ENCODE data around the gene PDE4B.
"Not testable (repeated sequence)": the region's sequence is repeated elsewhere in the genome, so short reads cannot be mapped to it uniquely, and the experiment has no call there.

The PDE4B gene

GRCh38 chr1:66315671-66316070 is 523.0 kb downstream of the PDE4B start:
- no peak for DNase-seq
- intact Hi-C loops (cut with DNase I) = no loop called here

DNA sequence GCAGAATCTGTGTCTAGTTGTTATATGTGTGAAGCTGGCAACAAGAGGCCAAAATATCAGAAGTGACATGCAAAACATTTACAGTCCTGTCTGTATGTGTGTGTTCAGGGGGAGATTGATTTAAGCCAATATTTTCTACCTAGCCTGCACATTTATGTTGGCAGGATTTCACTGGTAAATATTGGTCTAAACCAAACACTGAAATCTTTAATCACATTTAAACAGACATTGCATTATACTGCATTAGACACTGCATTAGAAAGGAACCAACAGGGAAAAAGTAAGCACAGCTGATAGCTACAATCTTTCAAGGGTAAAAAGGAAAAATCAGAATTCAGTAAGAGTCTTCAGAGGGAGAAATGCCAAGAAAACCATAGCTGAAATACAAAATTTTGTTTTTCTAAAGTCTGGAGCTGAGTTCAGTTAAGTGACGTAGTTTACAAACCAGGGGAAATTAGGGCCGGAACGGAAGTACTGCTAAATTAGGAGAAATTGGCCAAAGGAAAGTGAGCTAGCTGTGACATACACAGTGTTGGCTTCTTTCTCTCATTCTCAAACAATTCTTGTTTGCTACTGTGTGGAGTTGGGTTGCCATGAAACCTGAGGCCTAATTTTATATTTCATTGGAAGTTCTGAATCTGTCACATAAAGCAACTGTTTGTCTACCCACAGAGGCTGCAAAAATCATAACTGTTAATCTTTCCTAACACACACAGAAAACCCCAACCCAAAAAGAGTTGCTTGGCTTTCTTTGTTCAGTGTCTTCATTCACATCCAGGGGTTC is 524.0 kb downstream of the PDE4B start:
- no peak for DNase-seq
- intact Hi-C loops (cut with DNase I) = no loop called here

DNA sequence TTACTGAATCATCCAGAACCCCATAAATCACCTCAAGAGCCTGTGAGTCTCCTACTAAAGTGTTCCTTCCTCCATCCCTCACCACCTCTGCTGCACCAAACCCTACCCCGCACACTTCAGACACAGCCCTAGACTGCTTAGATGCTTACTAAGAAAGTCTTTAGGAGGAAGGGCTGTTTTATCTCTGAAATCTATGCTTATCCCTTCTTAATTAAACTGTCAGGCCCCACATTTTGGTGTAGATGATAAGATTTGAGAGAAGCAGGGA is 524.5 kb downstream of the PDE4B start:
- no peak for DNase-seq
- intact Hi-C loops (cut with DNase I) = no loop called here

DNA sequence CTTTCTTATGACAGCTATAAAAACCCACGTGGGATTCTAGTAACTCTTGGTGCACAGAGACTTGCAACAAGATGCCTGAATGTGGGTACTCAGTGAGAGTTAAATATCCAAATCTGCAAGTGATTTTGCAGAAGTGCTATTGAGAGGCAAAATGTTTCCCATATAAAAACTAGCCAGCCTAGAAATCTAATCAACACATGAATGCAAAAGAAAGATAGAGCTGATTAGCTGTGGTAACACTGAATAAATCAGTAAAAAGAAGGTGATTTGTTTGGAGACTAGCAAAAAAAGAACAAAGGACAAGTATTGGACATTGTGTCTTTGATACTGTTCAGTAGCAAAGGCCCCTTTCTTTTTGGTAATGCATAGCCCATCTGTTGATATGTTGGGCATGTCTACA is 527.5 kb downstream of the PDE4B start:
- no peak for DNase-seq

GRCh38 chr1:66322462-66322861 is 529.8 kb downstream of the PDE4B start:
- intact Hi-C loops (cut with DNase I); DNase-seq: not testable (repeated sequence)

More for the DNA sequence above, 527.5 kb downstream of the PDE4B start:
- intact Hi-C loops (cut with DNase I) = no loop called here

- DNase-seq = no peak
- intact Hi-C loops (cut with DNase I) = no loop called here
Measured at GRCh38 chr1:66323958-66324625, 531.4 kb downstream of the PDE4B start.

DNA sequence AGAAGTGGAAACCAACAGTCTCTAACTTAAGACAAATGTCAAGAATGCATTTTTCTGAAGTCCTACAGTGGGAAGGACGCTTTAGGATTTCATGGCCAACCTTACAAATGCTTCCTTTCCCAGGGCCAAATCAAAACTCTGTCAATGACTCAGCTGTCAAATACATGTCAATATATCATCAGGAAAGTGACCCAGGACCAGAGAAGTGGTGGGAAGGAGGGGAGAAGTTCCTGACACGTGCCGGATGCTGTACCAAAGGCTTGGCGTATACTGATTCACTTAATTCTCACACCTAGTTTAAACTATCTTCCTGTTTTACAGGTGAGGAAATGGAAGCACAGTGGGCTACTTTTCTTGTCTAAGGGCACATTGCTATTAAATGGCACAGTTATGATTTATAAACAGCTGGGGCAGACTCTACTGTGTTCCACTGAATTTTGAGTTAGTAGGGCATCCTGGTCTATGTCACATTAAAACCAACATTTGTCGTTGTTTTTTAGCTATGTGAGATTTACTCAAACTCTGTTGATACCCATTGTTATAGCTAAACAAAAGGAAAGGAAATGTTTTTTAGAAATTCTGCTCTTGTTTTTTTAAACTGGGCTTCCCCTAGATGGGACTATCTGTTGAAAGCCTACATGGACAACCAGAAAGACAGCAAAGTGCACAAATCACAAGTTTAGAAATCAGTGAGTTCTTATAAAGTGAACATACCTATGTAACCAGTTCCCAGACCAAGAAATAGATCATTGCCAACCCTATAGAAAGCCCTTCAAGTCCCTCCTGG is 533.1 kb downstream of the PDE4B start:
- intact Hi-C loops (cut with DNase I) = no loop called here
- DNase-seq = no peak

DNA sequence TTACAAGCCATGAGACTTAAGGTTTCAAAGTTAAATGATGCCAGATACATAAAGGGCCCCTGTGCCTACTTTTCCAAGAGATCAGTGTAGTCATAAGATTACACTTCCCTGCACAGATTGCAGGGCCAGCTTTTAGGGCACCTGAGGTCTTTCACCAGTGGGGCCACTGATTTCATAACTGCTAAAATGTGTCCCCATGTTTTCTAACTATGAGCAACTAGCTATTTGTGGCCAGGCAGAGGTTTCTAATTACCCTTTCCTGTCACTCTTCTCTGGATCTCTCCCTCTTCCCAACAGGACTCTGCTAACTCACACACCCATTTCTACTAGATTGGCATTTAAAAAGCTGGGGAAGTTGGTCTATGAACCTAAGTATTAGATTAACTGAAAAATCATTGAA is 534.2 kb downstream of the PDE4B start:
- no peak for DNase-seq
- intact Hi-C loops (cut with DNase I) = no loop called here

DNA sequence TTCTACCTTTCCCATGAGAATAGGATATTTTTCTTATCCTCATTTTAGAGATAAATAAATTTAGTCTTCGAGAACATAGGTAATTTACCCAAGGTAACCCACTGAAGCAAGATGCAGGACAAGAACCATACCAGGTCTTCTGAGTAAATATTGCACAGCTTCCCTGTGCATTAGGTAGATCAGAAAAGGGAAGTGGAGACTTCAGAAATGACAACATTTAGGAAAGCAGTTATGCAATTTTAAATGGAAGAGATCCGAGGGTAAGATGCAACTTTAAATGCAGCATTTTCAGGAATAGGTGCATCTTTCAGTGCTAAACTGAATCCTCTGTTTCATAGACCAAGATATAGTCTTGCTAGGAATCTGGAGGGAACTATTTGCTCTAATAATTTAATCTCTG is 534.9 kb downstream of the PDE4B start:
- intact Hi-C loops (cut with DNase I) = no loop called here
- DNase-seq = no peak

GRCh38 chr1:66328896-66329295 is 536.2 kb downstream of the PDE4B start:
- intact Hi-C loops (cut with DNase I) = no loop called here
- no peak for DNase-seq

DNA sequence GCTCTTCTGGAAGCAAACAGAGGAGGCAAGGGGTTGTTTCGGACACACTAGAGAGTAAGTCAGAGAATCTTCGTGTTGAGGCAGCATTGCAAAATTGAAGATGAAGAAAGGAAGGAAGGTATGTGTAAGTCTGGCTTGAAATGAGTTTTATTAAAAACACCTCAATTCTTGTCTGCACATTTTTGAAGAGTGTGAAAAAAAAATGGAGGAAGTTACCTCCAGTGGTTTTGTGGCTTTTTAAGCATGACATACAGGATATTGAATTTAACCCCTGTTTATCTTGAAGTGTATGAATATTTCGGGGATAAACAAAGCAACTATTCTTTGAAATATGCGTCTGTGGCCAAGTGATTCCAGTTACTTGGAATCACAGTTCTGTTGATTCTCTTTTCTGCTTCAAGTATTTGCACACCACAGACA is 538.0 kb downstream of the PDE4B start:
- intact Hi-C loops (cut with DNase I) = loop anchor here (10.0 kb wide), 1 partner anchor 56 kb away; no protein-coding TSS in a partner anchor
- DNase-seq = no peak

GRCh38 chr1:66331658-66332547 is 539.2 kb downstream of the PDE4B start:
- intact Hi-C loops (cut with DNase I) = loop anchor here (10.0 kb wide), 1 partner anchor 57 kb away; no protein-coding TSS in a partner anchor
- peak in 6 of 10 donors; percentile 20 to 87 (median 30) for DNase-seq

GRCh38 chr1:66332548-66332901 is 539.8 kb downstream of the PDE4B start:
- DNase-seq = no peak
- intact Hi-C loops (cut with DNase I) = loop anchor here (10.0 kb wide), 1 partner anchor 58 kb away; no protein-coding TSS in a partner anchor

- intact Hi-C loops (cut with DNase I) = loop anchor here (10.0 kb wide), 1 partner anchor 59 kb away; no protein-coding TSS in a partner anchor
- DNase-seq = peak in 1 of 10 donors; percentile 64
Measured at GRCh38 chr1:66333466-66334199, 540.9 kb downstream of the PDE4B start.

DNA sequence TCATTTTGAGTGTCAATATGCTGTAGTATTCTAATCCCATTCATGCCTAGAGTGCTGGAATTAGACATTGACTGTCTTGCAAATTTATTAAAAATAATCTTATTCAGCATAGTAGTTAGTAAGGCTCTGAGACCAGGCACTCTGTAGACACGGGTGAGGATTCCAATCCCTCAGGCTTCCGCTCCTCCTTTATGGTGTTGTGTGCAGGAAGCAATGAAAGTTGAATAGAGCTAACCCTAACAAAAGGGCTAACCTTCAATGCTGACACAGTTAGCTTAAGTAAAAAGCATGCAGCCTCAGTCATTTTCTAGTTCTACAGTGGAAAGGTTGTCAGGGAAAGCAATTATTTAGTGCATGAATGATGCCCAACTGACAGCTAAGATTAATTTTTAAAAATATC is 541.6 kb downstream of the PDE4B start:
- intact Hi-C loops (cut with DNase I) = loop anchor here (10.0 kb wide), 1 partner anchor 60 kb away; no protein-coding TSS in a partner anchor
- DNase-seq = no peak

DNA sequence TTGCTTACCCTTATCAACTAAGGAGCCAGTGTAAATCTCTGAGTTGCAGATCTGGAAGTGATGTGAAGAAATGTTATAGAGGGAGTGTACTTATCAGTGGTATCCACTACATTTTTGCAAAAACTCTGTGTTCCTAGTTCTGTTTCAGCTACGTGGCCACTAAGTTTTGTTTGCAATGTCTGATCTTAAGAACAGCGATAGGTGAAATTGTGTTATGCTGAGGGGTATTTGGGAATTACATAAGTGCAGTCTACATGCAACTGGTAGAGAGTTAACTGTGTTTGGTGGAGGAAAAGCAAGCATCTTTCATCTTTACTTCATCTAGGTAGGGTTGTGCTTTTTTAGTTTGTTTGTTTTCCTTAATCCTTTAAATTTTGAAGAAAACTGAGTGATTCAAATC is 542.4 kb downstream of the PDE4B start:
- DNase-seq = no peak
- intact Hi-C loops (cut with DNase I) = loop anchor here (10.0 kb wide), 1 partner anchor 60 kb away; no protein-coding TSS in a partner anchor

- DNase-seq = peak in 6 of 10 donors; percentile 23 to 85 (median 36)
- intact Hi-C loops (cut with DNase I) = loop anchor here (10.0 kb wide), 1 partner anchor 61 kb away; no protein-coding TSS in a partner anchor
Measured at GRCh38 chr1:66335859-66336640, 543.4 kb downstream of the PDE4B start.

DNA sequence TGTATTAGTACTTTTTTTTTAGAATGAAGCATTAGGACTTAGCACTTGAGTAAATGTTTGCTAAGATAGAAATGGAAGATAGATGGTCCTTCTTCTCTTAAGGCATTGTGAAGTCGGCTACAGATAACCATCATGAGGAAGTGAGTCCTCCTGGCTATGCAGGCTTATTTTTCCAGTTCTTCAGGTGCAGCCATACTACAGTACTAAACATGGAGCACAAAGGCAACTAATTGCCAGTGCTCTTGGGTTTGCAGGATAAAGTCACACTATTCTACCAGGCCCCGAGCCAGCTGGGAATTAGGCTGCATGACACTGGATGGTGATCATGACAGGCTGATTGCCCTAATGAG is 543.9 kb downstream of the PDE4B start:
- no peak for DNase-seq
- intact Hi-C loops (cut with DNase I) = loop anchor here (10.0 kb wide), 1 partner anchor 62 kb away; no protein-coding TSS in a partner anchor

All from posterior cingulate gyrus (tissue), 11 donors.